ENCODE measurements around the gene KBTBD4. TPM values are rescaled to one million over a fixed set of nuclear protein-coding genes. Genes with fewer than 3 reads are reported as not detected.

The KBTBD4 gene
- total RNA-seq, 1 experiment from 2014 or later = 13.2 TPM

Other genes with a start within 250 kb of the KBTBD4 start
- gene MYBPC3, start 226.3 kb downstream of the KBTBD4 start, total RNA-seq (2021; ENCODE audit: unreplicated experiment) = 0.25 TPM
- gene SPI1, start 200.4 kb downstream of the KBTBD4 start, total RNA-seq (2021; ENCODE audit: unreplicated experiment) = 0.32 TPM
- gene SLC39A13, start 170.4 kb downstream of the KBTBD4 start, total RNA-seq (2021; ENCODE audit: unreplicated experiment) = 23.9 TPM
- gene PSMC3, start 152.5 kb downstream of the KBTBD4 start, total RNA-seq (2021; ENCODE audit: unreplicated experiment) = 155 TPM
- gene RAPSN, start 129.8 kb downstream of the KBTBD4 start, total RNA-seq (2021; ENCODE audit: unreplicated experiment) = 0.57 TPM
- 133 TPM for gene CELF1, start 25.8 kb downstream of the KBTBD4 start, total RNA-seq (2021; ENCODE audit: unreplicated experiment)
- gene PTPMT1, start 13.4 kb downstream of the KBTBD4 start, total RNA-seq (2021; ENCODE audit: unreplicated experiment) = 71.6 TPM
- 134 TPM for gene NDUFS3, start 104 bp upstream of the KBTBD4 start, total RNA-seq (2021; ENCODE audit: unreplicated experiment)
- not detected for gene FAM180B, start 7.7 kb upstream of the KBTBD4 start, total RNA-seq (2021; ENCODE audit: unreplicated experiment)
- 0.34 TPM for gene C1QTNF4, start 15.4 kb upstream of the KBTBD4 start, total RNA-seq (2021; ENCODE audit: unreplicated experiment)
- 138 TPM for gene MTCH2, start 63.6 kb upstream of the KBTBD4 start, total RNA-seq (2021; ENCODE audit: unreplicated experiment)
- not detected for gene AGBL2, start 136.4 kb upstream of the KBTBD4 start, total RNA-seq (2021; ENCODE audit: unreplicated experiment)
- 88.2 TPM for gene FNBP4, start 188.4 kb upstream of the KBTBD4 start, total RNA-seq (2021; ENCODE audit: unreplicated experiment)

Measured in HCT116 (cell line).